ENCODE data around the gene BABAM2. TPM values are rescaled to one million over a fixed set of nuclear protein-coding genes. Genes with fewer than 3 reads are reported as not detected.

BABAM2 gene
- total and polyA plus RNA-seq, 9 of the 15 experiments (the other 6 are each of a cell fraction or from before 2014, with no cell fraction given): 10.9 to 37.4 (median 25.6) TPM

DNA sequence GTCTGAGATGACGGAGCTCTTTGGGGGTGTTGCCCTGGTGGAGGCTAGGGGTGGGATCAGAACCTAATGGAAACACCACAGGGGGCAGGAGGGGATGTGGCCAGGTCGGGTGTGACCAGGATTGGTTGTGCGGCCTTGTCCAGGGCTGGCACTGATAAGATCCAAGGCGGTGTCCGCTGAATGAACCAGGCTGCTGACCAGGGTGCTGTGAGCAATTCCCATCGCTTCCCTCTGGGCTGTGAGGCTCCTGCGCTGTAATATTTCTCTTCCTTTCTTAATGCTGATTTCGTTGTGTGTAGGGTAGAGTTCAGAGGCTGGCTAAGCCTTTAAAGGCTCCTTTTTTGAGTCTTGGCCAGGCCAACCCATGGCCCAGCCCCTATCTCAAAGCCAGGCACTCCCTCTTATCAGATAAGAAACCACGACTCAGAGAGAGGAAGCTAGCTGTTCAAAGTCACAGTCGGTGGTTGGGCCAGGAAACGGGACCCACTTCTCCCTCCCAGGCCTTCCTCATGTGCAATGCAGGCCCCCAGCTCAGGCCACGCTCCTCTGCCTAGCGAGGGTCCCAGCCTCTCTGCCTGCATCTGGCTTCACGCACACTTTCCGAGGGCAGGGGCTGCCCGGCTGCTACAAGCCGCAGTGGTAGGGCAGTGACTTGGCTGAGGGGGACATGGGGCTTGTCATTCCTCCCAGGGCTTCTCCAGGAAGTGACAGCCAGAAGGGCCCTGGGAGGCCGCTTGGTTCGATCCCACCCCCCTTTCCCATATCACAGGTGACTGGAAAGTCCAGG, 476.2 kb downstream of the BABAM2 start (continued):
- TF ChIP-seq, protein P1, sequence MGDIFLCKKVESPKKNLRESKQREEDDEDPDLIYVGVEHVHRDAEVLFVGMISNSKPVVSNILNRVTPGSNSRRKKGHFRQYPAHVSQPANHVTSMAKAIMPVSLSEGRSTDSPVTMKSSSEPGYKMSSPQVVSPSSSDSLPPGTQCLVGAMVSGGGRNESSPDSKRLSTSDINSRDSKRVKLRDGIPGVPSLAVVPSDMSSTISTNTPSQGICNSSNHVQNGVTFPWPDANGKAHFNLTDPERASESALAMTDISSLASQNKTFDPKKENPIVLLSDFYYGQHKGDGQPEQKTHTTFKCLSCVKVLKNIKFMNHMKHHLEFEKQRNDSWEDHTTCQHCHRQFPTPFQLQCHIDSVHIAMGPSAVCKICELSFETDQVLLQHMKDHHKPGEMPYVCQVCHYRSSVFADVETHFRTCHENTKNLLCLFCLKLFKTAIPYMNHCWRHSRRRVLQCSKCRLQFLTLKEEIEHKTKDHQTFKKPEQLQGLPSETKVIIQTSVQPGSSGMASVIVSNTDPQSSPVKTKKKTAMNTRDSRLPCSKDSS (IDR thresholded peaks at IDR 0.05; ENCODE audit: low read depth, partially characterized antibody): no peak
- TF ChIP-seq ILK (tag; IDR thresholded peaks at IDR 0.05; ENCODE audit: borderline replicate concordance, low read depth) (no peak), JUNB (CRISPR knock-in tag; conservative IDR thresholded peaks at IDR 0.05) (no peak), MECOM (CRISPR knock-in tag; IDR thresholded peaks at IDR 0.05) (0 out of 2 replicates have a peak, but pooled peaks have one; percentile 27), ZNF644 (tag; IDR thresholded peaks at IDR 0.05; ENCODE audit: low read depth) (peak; percentile 76; the same call in 1 of the 2 replicates), ZFX (CRISPR knock-in tag; IDR thresholded peaks at IDR 0.05) (peak; percentile 83), PHB2 (IDR thresholded peaks at IDR 0.05; ENCODE audit: low read depth) (no peak), ZBTB7A (IDR thresholded peaks at IDR 0.05; ENCODE audit: borderline replicate concordance, control insufficient read depth, low read depth, low read length) (peak; percentile 65; the same call in 1 of the 2 replicates), CBFA2T2 (conservative IDR thresholded peaks at IDR 0.05) (peak; percentile 56; the same call in 1 of the 2 replicates), LCOR (CRISPR knock-in tag; IDR thresholded peaks at IDR 0.05) (peak; percentile 77; the same call in 1 of the 2 replicates), NCOA2 (IDR thresholded peaks at IDR 0.05; ENCODE audit: partially characterized antibody in 2 of 2) (no peak), ZEB2 (IDR thresholded peaks at IDR 0.05) (no peak), ZNF263 (CRISPR knock-in tag; IDR thresholded peaks at IDR 0.05; ENCODE audit: borderline replicate concordance) (peak; percentile 39; the same call in 1 of the 2 replicates), RHOXF2B (CRISPR knock-in tag; conservative IDR thresholded peaks at IDR 0.05) (0 out of 2 replicates have a peak, but pooled peaks have one; percentile 72), EZH2 (IDR thresholded peaks at IDR 0.05; ENCODE audit: borderline replicate concordance, low read depth, low read length) (no peak), TARDBP (IDR thresholded peaks at IDR 0.05) (0 out of 2 replicates have a peak, but pooled peaks have one; percentile 48)
- TF ChIP-seq, protein P2, sequence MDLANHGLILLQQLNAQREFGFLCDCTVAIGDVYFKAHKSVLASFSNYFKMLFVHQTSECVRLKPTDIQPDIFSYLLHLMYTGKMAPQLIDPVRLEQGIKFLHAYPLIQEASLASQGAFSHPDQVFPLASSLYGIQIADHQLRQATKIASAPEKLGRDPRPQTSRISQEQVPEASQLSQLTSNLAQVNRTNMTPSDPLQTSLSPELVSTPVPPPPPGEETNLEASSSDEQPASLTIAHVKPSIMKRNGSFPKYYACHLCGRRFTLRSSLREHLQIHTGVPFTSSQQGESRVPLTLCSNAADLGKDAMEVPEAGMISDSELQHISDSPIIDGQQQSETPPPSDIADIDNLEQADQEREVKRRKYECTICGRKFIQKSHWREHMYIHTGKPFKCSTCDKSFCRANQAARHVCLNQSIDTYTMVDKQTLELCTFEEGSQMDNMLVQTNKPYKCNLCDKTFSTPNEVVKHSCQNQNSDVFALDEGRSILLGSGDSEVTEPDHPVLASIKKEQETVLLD (IDR thresholded peaks at IDR 0.05): peak; percentile 44
- TF ChIP-seq, protein P3, sequence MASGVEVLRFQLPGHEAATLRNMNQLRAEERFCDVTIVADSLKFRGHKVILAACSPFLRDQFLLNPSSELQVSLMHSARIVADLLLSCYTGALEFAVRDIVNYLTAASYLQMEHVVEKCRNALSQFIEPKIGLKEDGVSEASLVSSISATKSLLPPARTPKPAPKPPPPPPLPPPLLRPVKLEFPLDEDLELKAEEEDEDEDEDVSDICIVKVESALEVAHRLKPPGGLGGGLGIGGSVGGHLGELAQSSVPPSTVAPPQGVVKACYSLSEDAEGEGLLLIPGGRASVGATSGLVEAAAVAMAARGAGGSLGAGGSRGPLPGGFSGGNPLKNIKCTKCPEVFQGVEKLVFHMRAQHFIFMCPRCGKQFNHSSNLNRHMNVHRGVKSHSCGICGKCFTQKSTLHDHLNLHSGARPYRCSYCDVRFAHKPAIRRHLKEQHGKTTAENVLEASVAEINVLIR (CRISPR knock-in tag; IDR thresholded peaks at IDR 0.05): peak; percentile 42; the same call in 1 of the 2 replicates
- TF ChIP-seq, protein P4, sequence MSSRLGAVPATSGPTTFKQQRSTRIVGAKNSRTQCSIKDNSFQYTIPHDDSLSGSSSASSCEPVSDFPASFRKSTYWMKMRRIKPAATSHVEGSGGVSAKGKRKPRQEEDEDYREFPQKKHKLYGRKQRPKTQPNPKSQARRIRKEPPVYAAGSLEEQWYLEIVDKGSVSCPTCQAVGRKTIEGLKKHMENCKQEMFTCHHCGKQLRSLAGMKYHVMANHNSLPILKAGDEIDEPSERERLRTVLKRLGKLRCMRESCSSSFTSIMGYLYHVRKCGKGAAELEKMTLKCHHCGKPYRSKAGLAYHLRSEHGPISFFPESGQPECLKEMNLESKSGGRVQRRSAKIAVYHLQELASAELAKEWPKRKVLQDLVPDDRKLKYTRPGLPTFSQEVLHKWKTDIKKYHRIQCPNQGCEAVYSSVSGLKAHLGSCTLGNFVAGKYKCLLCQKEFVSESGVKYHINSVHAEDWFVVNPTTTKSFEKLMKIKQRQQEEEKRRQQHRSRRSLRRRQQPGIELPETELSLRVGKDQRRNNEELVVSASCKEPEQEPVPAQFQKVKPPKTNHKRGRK (tag; IDR thresholded peaks at IDR 0.05): no peak
- TF ChIP-seq, protein P5, sequence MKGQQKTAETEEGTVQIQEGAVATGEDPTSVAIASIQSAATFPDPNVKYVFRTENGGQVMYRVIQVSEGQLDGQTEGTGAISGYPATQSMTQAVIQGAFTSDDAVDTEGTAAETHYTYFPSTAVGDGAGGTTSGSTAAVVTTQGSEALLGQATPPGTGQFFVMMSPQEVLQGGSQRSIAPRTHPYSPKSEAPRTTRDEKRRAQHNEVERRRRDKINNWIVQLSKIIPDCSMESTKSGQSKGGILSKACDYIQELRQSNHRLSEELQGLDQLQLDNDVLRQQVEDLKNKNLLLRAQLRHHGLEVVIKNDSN (CRISPR knock-in tag; IDR thresholded peaks at IDR 0.05): no peak; the same call in 1 of the 2 replicates
